Fibroblast of the aortic adventitia (primary cell): ENCODE measurements around the gene SPATA31C1. TPM values are rescaled to one million over a fixed set of nuclear protein-coding genes. Genes with fewer than 3 reads are reported as not detected.

Experiments used
- DNase-seq: peaks from one replicate; pipeline ENCODE4 v3.0.0-alpha.2; 2010; ENCODE audit warnings: low read depth
- H3K4me3 ChIP-seq: 2 replicates; pipeline ENCODE4 v1.5.1; 2011; ENCODE audit warnings: low read depth, mild to moderate bottlenecking, control low read depth, low read length, moderate library complexity
- total RNA-seq: library from RNA; depleted of rRNA; stranded (reverse); fragments of >200 nt; gene quantifications from 2 replicates; pipeline ENCODE4 v1.2.3, GENCODE V29; 2012; ENCODE audit warnings: low replicate concordance
- TF ChIP-seq, protein P1 (sequence below): IDR thresholded peaks from 2 replicates; pipeline ENCODE4 v1.5.1; 2011; ENCODE audit warnings: mild to moderate bottlenecking, low read length, control low read depth, inconsistent platforms; ENCODE audit not compliant: insufficient read depth

The SPATA31C1 gene
- total RNA-seq, 1 donor, result not detected

DNA sequence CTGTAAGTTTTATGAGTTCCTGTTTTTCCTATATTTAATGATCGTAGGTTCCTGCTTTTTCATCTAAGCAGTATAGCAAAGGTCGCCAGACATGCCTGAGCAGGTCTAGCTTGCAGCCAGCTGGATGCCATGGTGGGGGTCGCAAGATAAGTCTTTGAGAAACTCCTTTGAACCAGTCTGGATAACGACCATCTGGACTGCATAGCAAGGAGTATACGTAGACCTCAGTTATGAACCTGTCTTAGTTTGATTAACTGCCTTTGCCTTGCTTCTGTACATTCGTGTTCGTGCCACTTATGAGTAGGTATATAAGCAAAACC, 43.5 kb upstream of the SPATA31C1 start:
- H3K4me3 ChIP-seq, result no peak overlapping the region
- TF ChIP-seq, protein P1, sequence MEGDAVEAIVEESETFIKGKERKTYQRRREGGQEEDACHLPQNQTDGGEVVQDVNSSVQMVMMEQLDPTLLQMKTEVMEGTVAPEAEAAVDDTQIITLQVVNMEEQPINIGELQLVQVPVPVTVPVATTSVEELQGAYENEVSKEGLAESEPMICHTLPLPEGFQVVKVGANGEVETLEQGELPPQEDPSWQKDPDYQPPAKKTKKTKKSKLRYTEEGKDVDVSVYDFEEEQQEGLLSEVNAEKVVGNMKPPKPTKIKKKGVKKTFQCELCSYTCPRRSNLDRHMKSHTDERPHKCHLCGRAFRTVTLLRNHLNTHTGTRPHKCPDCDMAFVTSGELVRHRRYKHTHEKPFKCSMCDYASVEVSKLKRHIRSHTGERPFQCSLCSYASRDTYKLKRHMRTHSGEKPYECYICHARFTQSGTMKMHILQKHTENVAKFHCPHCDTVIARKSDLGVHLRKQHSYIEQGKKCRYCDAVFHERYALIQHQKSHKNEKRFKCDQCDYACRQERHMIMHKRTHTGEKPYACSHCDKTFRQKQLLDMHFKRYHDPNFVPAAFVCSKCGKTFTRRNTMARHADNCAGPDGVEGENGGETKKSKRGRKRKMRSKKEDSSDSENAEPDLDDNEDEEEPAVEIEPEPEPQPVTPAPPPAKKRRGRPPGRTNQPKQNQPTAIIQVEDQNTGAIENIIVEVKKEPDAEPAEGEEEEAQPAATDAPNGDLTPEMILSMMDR, result no peak
- DNase-seq, result no peak

DNA sequence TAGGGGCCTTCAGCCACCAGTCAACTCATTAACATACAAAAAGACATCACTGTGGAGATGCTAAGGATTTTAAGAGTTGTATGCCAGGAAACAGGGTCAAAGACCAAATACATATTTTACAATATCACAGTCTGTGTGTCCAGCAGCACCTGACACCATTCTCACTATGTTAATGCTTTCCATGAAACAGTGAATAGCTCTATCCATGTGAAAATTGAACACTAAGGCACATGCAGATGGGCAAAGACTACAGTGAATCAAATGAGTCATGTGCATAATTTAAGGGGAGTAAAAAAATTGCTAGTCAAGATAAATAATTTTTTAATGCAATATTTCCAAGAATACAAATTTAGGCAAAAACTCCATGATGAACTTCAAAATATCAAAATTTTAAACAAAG, 42.7 kb upstream of the SPATA31C1 start:
- H3K4me3 ChIP-seq, result no peak overlapping the region
- DNase-seq, result no peak
- TF ChIP-seq, protein P1, result no peak

GRCh38 chr9:87875831-87876545, 41.8 kb upstream of the SPATA31C1 start:
- TF ChIP-seq, protein P1, result no peak
- no peak overlapping the region for H3K4me3 ChIP-seq
- DNase-seq, result no peak

GRCh38 chr9:87876708-87877107, 41.1 kb upstream of the SPATA31C1 start:
- TF ChIP-seq, protein P1, result no peak
- DNase-seq, result no peak
- no peak overlapping the region for H3K4me3 ChIP-seq

- TF ChIP-seq, protein P1, result no peak
- DNase-seq, result peak; percentile 85
- no peak overlapping the region for H3K4me3 ChIP-seq
Measured at GRCh38 chr9:87878989-87879511, 38.7 kb upstream of the SPATA31C1 start.

DNA sequence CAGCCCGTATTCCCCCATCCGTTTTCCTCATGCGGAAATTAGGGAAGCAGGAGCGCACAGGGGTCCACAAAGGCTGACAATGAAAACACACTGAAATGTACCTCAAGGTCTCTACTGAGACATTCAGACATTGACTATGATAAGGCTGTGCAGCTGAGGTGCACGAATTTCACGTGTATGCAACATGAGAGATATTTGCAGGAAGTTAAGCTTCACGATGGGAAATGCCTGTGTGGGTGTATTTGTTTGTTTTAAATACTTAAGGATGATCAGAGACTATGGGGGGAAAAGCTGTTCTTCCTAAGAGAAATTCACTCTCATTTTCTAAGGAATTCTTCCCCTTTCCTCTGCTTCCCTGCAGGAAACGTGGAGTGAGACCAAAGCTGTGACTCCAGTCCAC, 37.6 kb upstream of the SPATA31C1 start:
- H3K4me3 ChIP-seq, result no peak overlapping the region
- DNase-seq, result no peak
- TF ChIP-seq, protein P1, result no peak

DNA sequence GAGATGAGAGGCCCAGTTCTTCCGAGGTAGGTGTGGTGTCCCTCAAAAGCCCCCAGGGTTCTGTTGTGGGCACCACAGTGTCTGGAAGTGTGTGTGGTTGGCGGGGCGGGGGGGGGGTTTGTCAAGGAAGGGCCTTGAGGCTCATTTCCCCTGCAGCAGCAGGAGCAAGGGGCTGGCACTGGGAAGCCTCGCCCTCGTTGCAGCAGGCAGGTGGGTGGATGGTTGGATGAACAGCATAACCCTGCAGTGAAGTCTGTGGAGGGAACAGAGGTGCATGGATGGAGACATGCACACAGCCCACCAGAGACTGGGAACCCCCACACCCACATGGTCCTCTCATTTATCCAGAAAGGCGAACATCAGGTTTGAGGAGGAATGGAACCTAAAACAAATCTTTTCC, 37.1 kb upstream of the SPATA31C1 start:
- TF ChIP-seq, protein P1, result no peak
- no peak for DNase-seq
- no peak overlapping the region for H3K4me3 ChIP-seq
